Neural cell (in vitro differentiated cells): ENCODE data around the gene NARS2.

Experiments used
- CTCF ChIP-seq: fragments of 450-650 bp; IDR thresholded peaks from 2 replicates; pipeline ENCODE4 v1.5.1; 2014; ENCODE audit warnings: antibody characterized with exemption, mild to moderate bottlenecking, moderate library complexity; ENCODE audit not compliant: poor library complexity, severe bottlenecking
- EP300 ChIP-seq: fragments of 450-650 bp; conservative IDR thresholded peaks from 2 replicates; pipeline ENCODE4 v1.6.1; 2014; ENCODE audit warnings: antibody characterized with exemption, mild to moderate bottlenecking, moderate library complexity; ENCODE audit not compliant: poor library complexity, severe bottlenecking
- EZH2 ChIP-seq: fragments of 200-600, 300-800 bp; shearing (Covaris generic), sonication (generic); IDR thresholded peaks from 2 replicates; pipeline ENCODE4 v1.6.1; 2014; ENCODE audit warnings: antibody characterized with exemption, low read length, borderline replicate concordance, mild to moderate bottlenecking; ENCODE audit not compliant: insufficient read depth, poor library complexity, severe bottlenecking
- MXI1 ChIP-seq: fragments of 450-650 bp; conservative IDR thresholded peaks from 2 replicates; pipeline ENCODE4 v1.6.1; 2014; ENCODE audit warnings: antibody characterized with exemption, mild to moderate bottlenecking; ENCODE audit not compliant: poor library complexity, severe bottlenecking
- POLR2AphosphoS5 ChIP-seq: IDR thresholded peaks from 2 replicates; pipeline ENCODE4 v1.6.1; 2012
- SMC3 ChIP-seq: fragments of 450-650 bp; conservative IDR thresholded peaks from 2 replicates; pipeline ENCODE4 v1.6.1; 2014; ENCODE audit warnings: antibody characterized with exemption, mild to moderate bottlenecking, moderate library complexity; ENCODE audit not compliant: poor library complexity
- TAF1 ChIP-seq: IDR thresholded peaks from 2 replicates; pipeline ENCODE4 v1.6.1; 2012; ENCODE audit warnings: low read depth

GRCh38 chr11:78551066-78551465, 23.6 kb downstream of the NARS2 start:
- TF ChIP-seq EZH2 (no peak), CTCF (no peak), POLR2AphosphoS5 (no peak), TAF1 (no peak), MXI1 (no peak), EP300 (no peak), SMC3 (no peak)
